PC-9 (cell line): ENCODE data around the gene MAP3K20. TPM values are rescaled to one million over a fixed set of nuclear protein-coding genes. Genes with fewer than 3 reads are reported as not detected.
"Not testable (repeated sequence)": the region's sequence is repeated elsewhere in the genome, so short reads cannot be mapped to it uniquely, and the experiment has no call there.

Source experiments
- BruUV-seq: library from RNA; stranded (reverse); fragments of 400-500 nt; replicated peaks from 2 replicates; lab custom pipeline; 2021; lab: Mats Ljungman, UMichigan
- CTCF ChIA-PET: fragments of 300-600 bp; sonication (Branson Sonifier 250); formaldehyde crosslinking; loops from one replicate; lab custom pipeline; 2022; ENCODE audit warnings: antibody characterized with exemption; lab: Charles Lee
- POLR2A ChIA-PET: fragments of 300-600 bp; sonication (Branson Sonifier 250); formaldehyde crosslinking; loops from one replicate; lab custom pipeline; 2022; ENCODE audit warnings: antibody characterized with exemption; ENCODE audit not compliant: unreplicated experiment; lab: Charles Lee
- DNase-seq, 2 experiments: peaks; one replicate each; pipeline versions ENCODE4 v3.0.0 to v3.0.0-alpha.2; 2015 to 2022; ENCODE audit warnings: mixed read lengths in 1 of 2
- H2AFZ ChIP-seq: fragments of 200-600 bp; sonication (generic); 2 replicates; pipeline ENCODE4 v1.8.1; 2017; ENCODE audit warnings: antibody characterized with exemption
- H3F3A ChIP-seq: fragments of 200-600 bp; sonication (generic); 2 replicates; pipeline ENCODE4 v1.8.1; 2017; ENCODE audit warnings: antibody characterized with exemption, mild to moderate bottlenecking, low read depth; ENCODE audit not compliant: insufficient read depth
- H3K27ac ChIP-seq: fragments of 200-600 bp; sonication (generic); 2 replicates; pipeline ENCODE4 v1.6.1; 2016; ENCODE audit warnings: mixed run types
- H3K27me3 ChIP-seq: fragments of 200-600 bp; sonication (generic); 2 replicates; pipeline ENCODE4 v1.6.1; 2016; ENCODE audit warnings: low read depth, mixed run types; ENCODE audit not compliant: insufficient read depth
- H3K36me3 ChIP-seq: fragments of 200-600 bp; sonication (generic); 2 replicates; pipeline ENCODE4 v1.6.1; 2016; ENCODE audit warnings: low read depth, mixed run types
- H3K4me1 ChIP-seq: fragments of 200-600 bp; sonication (generic); replicated peaks from 2 replicates; pipeline ENCODE4 v1.6.1; 2016; ENCODE audit warnings: mixed run types; ENCODE audit not compliant: insufficient read depth
- H3K4me2 ChIP-seq: fragments of 200-600 bp; sonication (generic); 2 replicates; pipeline ENCODE4 v1.6.1; 2017; ENCODE audit warnings: mixed run types
- H3K4me3 ChIP-seq: fragments of 200-600 bp; sonication (generic); 2 replicates; pipeline ENCODE4 v1.6.1; 2016; ENCODE audit warnings: mixed run types
- H3K79me2 ChIP-seq: fragments of 200-600 bp; sonication (generic); 2 replicates; pipeline ENCODE4 v1.6.1; 2017; ENCODE audit warnings: low read depth, mixed run types
- H3K9me2 ChIP-seq: fragments of 200-600 bp; sonication (generic); 2 replicates; pipeline ENCODE4 v1.8.1; 2017; ENCODE audit warnings: mild to moderate bottlenecking; ENCODE audit not compliant: insufficient read depth
- H3K9me3 ChIP-seq: fragments of 200-600 bp; sonication (generic); 2 replicates; pipeline ENCODE4 v1.8.1; 2016; ENCODE audit warnings: low read depth; ENCODE audit not compliant: insufficient read depth
- H4K20me1 ChIP-seq: fragments of 200-600 bp; sonication (generic); 2 replicates; pipeline ENCODE4 v1.8.1; 2017; ENCODE audit not compliant: insufficient read depth
- EZH2 ChIP-seq: fragments of 200-600 bp; sonication (generic); IDR thresholded peaks from 2 replicates; pipeline ENCODE4 v1.8.0; 2017; ENCODE audit warnings: antibody characterized with exemption, low read depth
- intact Hi-C: fragments of 100-400 bp; cut with micrococcal nuclease; formaldehyde crosslinking; loops from one replicate; pipeline ENCODE4 v1.10.0; 2022; ENCODE audit not compliant: unreplicated experiment
- total RNA-seq: library from RNA; stranded (reverse); gene quantifications from 2 replicates; pipeline ENCODE4 v1.2.3, GENCODE V29; 2021
- TF ChIP-seq, protein P1 (sequence below): fragments of 200-600 bp; sonication (generic); conservative IDR thresholded peaks from 2 replicates; pipeline ENCODE4 v1.6.1; 2017; ENCODE audit warnings: mixed run types, antibody characterized with exemption, mild to moderate bottlenecking, moderate library complexity

The MAP3K20 gene
- total RNA-seq, 1 experiment from 2014 or later = 58.5 TPM

DNA sequence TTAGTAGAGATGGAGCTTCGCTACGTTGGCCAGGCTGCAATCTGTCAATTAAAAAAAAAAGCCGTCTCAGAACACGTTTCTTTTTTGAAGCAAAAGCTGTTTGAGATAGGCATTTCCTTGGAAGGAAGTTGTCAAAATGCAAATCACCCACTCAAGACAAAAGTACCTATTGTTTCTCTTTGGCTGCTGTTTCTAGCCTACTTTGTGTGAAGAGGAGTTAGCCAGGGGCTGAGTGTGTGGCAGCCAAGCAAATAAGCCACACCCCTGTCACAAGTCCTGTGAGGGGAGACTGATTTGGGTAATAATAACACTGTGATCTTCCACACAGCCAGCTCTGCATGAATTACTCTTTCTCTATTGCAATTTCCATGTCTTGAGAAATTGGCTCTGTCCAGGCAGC lies 231.6 kb downstream of the MAP3K20 start:
- no peaks in the 10 kb centered on the region for H3K36me3 ChIP-seq
- POLR2A ChIA-PET = interaction anchor here (0.6 kb wide), 1 partner anchor 46 kb away, joined by 3 read pairs; no protein-coding TSS in a partner anchor
- no peak overlapping the region for H2AFZ ChIP-seq

DNA sequence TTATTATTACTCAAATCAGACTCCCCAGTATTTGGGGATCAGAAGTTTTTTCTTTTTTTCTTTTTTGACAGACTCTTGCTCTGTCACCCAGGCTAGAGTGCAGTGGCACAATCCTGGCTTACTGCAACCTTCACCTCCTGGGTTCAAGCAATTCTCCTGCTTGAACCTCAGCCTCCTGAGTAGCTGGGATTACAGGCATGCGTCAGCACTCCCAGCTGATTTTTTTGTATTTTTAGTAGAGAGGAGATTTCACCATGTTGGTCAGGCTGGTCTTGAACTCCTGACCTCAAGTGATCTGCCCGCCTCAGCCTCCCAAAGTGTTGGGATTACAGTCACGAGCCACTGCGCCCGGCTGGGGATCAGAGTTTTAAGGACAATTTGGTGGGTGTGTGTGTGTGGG lies 233.7 kb downstream of the MAP3K20 start:
- H3K36me3 ChIP-seq, H3K9me3 ChIP-seq, intact Hi-C loops, H3K4me3 ChIP-seq, H3K4me2 ChIP-seq, H3K79me2 ChIP-seq, H3K27ac ChIP-seq, H3K9me2 ChIP-seq, H3K27me3 ChIP-seq, H3K4me1 ChIP-seq, CTCF ChIA-PET, H2AFZ ChIP-seq, DNase-seq, H4K20me1 ChIP-seq, BruUV-seq, H3F3A ChIP-seq: not testable (repeated sequence)
- POLR2A ChIA-PET = interaction anchor here (0.6 kb wide), 1 partner anchor 142 kb away, joined by 9 read pairs; no protein-coding TSS in a partner anchor

More for the DNA sequence above, 231.6 kb downstream of the MAP3K20 start:
- no peaks in the 10 kb centered on the region for H3F3A ChIP-seq
- no peak for TF ChIP-seq EZH2
- TF ChIP-seq, protein P1, sequence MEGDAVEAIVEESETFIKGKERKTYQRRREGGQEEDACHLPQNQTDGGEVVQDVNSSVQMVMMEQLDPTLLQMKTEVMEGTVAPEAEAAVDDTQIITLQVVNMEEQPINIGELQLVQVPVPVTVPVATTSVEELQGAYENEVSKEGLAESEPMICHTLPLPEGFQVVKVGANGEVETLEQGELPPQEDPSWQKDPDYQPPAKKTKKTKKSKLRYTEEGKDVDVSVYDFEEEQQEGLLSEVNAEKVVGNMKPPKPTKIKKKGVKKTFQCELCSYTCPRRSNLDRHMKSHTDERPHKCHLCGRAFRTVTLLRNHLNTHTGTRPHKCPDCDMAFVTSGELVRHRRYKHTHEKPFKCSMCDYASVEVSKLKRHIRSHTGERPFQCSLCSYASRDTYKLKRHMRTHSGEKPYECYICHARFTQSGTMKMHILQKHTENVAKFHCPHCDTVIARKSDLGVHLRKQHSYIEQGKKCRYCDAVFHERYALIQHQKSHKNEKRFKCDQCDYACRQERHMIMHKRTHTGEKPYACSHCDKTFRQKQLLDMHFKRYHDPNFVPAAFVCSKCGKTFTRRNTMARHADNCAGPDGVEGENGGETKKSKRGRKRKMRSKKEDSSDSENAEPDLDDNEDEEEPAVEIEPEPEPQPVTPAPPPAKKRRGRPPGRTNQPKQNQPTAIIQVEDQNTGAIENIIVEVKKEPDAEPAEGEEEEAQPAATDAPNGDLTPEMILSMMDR = no peak
- CTCF ChIA-PET = no interaction called here
- H3K4me2 ChIP-seq = no peak overlapping the region
- intact Hi-C loops = no loop called here
- no peak overlapping the region for H3K4me3 ChIP-seq
- H3K27ac ChIP-seq = no peak overlapping the region
- BruUV-seq = no TSS peak
- no peaks in the 10 kb centered on the region for H3K9me3 ChIP-seq
- no peaks in the 10 kb centered on the region for H3K4me1 ChIP-seq
- H3K9me2 ChIP-seq = no peaks in the 10 kb centered on the region
- no peaks in the 10 kb centered on the region for H4K20me1 ChIP-seq
- H3K27me3 ChIP-seq = no peaks in the 10 kb centered on the region
- no peak for DNase-seq
- H3K79me2 ChIP-seq = no peaks in the 10 kb centered on the region

DNA sequence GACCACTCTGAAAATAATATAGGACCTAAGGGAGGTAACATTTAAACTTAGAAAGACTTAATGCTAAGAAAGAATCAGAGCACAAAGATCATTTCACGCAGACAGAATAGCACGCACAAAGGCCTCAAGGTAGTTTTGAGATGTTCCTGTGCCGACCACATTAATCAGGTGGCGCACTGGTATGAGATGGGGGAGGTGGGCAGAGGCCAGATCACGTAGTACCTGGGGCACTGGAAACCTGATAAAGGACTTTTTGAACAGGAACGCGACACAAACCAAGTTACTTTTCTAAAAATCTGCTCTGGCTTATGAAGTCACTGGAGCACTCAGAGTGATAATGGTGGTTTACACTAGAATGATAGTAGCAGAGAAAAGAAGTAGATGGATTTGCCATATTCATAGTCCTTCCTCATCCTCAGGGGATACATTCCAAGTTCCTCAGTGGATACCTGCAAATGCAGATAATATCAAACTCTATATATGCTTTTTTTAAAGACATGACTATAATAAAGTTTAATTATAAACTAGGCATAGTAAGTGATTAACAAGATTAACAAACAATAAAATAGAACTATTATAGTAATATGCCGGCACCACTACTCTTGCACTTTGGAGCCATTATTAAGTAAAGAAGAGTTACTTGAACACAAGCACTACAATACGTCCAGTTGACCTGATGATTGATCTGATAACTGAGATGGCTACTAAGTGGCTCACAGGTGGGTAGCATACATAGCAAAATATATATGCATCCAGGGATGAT lies 236.4 kb downstream of the MAP3K20 start:
- H3K27ac ChIP-seq = no peak overlapping the region
- H3K4me1 ChIP-seq = no peaks in the 10 kb centered on the region
- H3F3A ChIP-seq = no peaks in the 10 kb centered on the region
- TF ChIP-seq, protein P1 = no peak
- TF ChIP-seq EZH2 = no peak
- no peaks in the 10 kb centered on the region for H3K9me3 ChIP-seq
- H3K36me3 ChIP-seq = no peaks in the 10 kb centered on the region
- POLR2A ChIA-PET = no interaction called here
- CTCF ChIA-PET = no interaction called here
- no peak for DNase-seq
- intact Hi-C loops = no loop called here
- no peak overlapping the region for H3K4me3 ChIP-seq
- no peaks in the 10 kb centered on the region for H3K27me3 ChIP-seq
- BruUV-seq = no TSS peak
- H3K9me2 ChIP-seq = no peaks in the 10 kb centered on the region
- H3K79me2 ChIP-seq = no peaks in the 10 kb centered on the region
- no peak overlapping the region for H2AFZ ChIP-seq
- no peaks in the 10 kb centered on the region for H4K20me1 ChIP-seq
- H3K4me2 ChIP-seq = no peak overlapping the region
